Small intestine (tissue), 7 donors: ENCODE measurements around the gene LRATD1. TPM values are rescaled to one million over a fixed set of nuclear protein-coding genes. Genes with fewer than 3 reads are reported as not detected.

Source experiments
- DNase-seq, 2 donors: peaks; one replicate each; pipeline versions ENCODE4 v3.0.0 to v3.0.0-alpha.2; 2013
- FAIRE-seq: peaks from 2 replicates; lab custom pipeline; 2012; peaks lifted over from hg19 to GRCh38; lab: Jason Lieb, UNC
- H3K27ac ChIP-seq, 3 donors: one replicate each; pipeline ENCODE4 v1.5.1; 2013; ENCODE audit warnings: low read length in 2 of 3, mild to moderate bottlenecking in 2 of 3, control low read depth in 1 of 3, inconsistent platforms in 1 of 3, low read depth in 1 of 3, moderate library complexity in 1 of 3
- H3K27me3 ChIP-seq, 3 donors: one replicate each; pipeline ENCODE4 v1.6.1; 2013; ENCODE audit warnings: low read length in 3 of 3, inconsistent platforms in 1 of 3; ENCODE audit not compliant: control insufficient read depth in 3 of 3, insufficient read depth in 3 of 3
- H3K36me3 ChIP-seq, 3 donors: one replicate each; pipeline ENCODE4 v1.6.1; 2013; ENCODE audit warnings: low read length in 3 of 3, inconsistent platforms in 1 of 3, low read depth in 1 of 3, mild to moderate bottlenecking in 1 of 3, moderate library complexity in 1 of 3; ENCODE audit not compliant: control insufficient read depth in 3 of 3, insufficient read depth in 2 of 3
- H3K4me1 ChIP-seq, 3 donors: one replicate each; pipeline ENCODE4 v1.6.1; 2013; ENCODE audit warnings: low read length in 2 of 3, inconsistent platforms in 1 of 3, low read depth in 1 of 3, mild to moderate bottlenecking in 1 of 3, moderate library complexity in 1 of 3; ENCODE audit not compliant: control insufficient read depth in 3 of 3, insufficient read depth in 2 of 3
- H3K4me3 ChIP-seq, 3 donors: one replicate each; pipeline ENCODE4 v1.5.1; 2013; ENCODE audit warnings: low read length in 3 of 3, control low read depth in 1 of 3, inconsistent platforms in 1 of 3, low read depth in 1 of 3, mild to moderate bottlenecking in 1 of 3, moderate library complexity in 1 of 3
- H3K9me3 ChIP-seq, 2 donors: one replicate each; pipeline ENCODE4 v1.6.1; 2013; ENCODE audit warnings: low read depth in 1 of 2, low read length in 1 of 2; ENCODE audit not compliant: control insufficient read depth in 2 of 2, insufficient read depth in 1 of 2
- WGBS, 3 donors: extraction: QIAGEN DNeasy Blood & Tissue Kit; methylation state at CpG; one replicate each; pipeline ENCODE4 v1.1.7; 2013; 5-methylcytosine and 5-hydroxymethylcytosine counted together
- polyA plus RNA-seq, 4 donors: library from polyadenylated mRNA; stranded (reverse) in 3 of 4; unstranded in 1 of 4; fragments of 200-250 nt in 3 of 4; fragments of 120-200 nt in 1 of 4; gene quantifications; one replicate each; pipeline versions ENCODE4 v1.2.1 to v1.2.3, GENCODE V29; 2013
- donor health status: healthy with polysubstance abuse.
- donor health status: control.
- donor health status: control.
- donor health status: Bipolar disorder and iron deficiency.
- donor health status: healthy.

Gene LRATD1
- polyA plus RNA-seq, 4 donors = 24.6 to 95.0 (median 37.2) TPM

DNA sequence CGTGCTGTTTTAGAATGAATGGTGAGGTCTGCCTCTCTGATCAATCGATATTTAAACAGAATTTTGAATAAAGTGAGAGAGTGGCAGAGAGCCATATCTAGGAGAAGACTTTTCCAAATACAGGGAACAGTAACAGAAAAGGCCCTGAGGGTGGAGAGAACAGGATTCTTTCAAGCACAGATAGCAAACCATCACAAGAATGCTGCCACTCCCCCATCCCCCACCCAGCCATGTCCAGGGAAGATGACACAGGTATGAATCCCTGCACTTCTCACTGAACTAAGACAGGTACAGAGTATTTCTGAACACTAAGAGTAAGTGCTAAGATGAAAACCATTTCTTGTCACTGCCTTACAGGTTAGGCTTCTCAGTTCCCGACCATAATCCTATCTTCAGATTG, 23.6 kb downstream of the LRATD1 start:
- no peak for DNase-seq

DNA sequence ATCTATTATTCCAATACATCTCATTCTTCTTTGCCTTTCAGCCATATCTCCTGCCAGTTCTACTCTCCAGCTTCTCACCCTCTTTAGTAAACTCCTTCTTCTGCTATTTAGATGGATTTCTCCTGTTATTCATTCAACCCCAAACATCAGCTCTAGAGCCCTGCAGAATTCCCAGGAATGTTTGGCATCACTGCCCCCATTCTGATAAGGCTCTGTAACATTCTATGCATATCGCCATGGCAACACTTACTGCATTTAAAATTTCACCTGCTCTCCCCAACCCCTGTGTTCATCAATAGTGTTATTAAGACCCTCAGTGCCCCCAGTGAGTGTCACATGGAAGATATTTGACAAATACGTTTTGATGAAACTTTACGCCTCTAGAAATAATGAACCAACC, 28.6 kb downstream of the LRATD1 start:
- peaks cover 0 to 3% (median 0%) of the 10 kb centered on the region in 3 donors for H3K36me3 ChIP-seq
- H3K4me1 ChIP-seq = no peaks in the 10 kb centered on the region
- no peaks in the 10 kb centered on the region for H3K27me3 ChIP-seq
- no peak overlapping the region for H3K4me3 ChIP-seq
- DNase-seq (no peak), FAIRE-seq (no peak)
- H3K9me3 ChIP-seq = no peaks in the 10 kb centered on the region
- no peak overlapping the region for H3K27ac ChIP-seq
- 75 to 92% (median 91%) methylated on average over 3 of the region's 3 CpGs for WGBS, 3 donors

More for the DNA sequence above, 23.6 kb downstream of the LRATD1 start:
- FAIRE-seq = no peak
- Histone ChIP-seq H3K27ac (no peak overlapping the region), H3K4me3 (no peak overlapping the region), H3K4me1 (no peaks in the 10 kb centered on the region), H3K27me3 (no peaks in the 10 kb centered on the region), H3K9me3 (no peaks in the 10 kb centered on the region), H3K36me3 (peaks cover 0 to 3% (median 2%) of the 10 kb centered on the region in 3 donors)
- WGBS, 3 donors = 81 to 91% (median 87%) methylated on average over 3 of the region's 3 CpGs

DNA sequence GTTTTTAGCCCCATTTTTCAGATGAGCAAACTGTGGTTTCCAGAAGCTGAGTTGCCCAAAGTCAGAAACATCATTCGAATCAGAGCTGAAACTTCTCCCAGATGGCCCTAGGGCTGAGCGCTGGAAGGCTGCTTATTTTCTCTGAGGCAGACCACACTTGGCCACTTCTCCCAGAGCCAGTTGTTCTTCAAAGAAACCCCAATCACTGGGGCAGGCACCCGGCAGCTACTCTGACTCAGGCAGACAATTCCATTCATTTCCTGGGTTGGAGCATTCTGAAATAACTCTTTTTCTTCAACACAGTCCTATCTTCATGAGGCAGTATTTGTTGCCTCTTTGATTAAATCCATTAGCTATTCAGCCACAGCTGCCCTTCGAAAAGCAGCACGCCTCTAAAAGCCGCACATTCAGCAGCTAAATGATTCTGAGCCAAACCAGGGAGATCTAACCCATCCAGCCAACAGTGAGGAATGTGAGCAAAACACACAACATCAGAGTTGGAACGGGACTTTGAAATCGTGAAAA, 40.9 kb downstream of the LRATD1 start:
- WGBS, 3 donors = 68 to 85% (median 81%) methylated on average over 8 of the region's 8 CpGs
- Histone ChIP-seq H3K4me3 (no peak overlapping the region), H3K9me3 (no peaks in the 10 kb centered on the region), H3K27ac (no peak overlapping the region), H3K4me1 (no peaks in the 10 kb centered on the region), H3K36me3 (no peaks in the 10 kb centered on the region), H3K27me3 (no peaks in the 10 kb centered on the region)
- DNase-seq = no peak
- no peak for FAIRE-seq

DNA sequence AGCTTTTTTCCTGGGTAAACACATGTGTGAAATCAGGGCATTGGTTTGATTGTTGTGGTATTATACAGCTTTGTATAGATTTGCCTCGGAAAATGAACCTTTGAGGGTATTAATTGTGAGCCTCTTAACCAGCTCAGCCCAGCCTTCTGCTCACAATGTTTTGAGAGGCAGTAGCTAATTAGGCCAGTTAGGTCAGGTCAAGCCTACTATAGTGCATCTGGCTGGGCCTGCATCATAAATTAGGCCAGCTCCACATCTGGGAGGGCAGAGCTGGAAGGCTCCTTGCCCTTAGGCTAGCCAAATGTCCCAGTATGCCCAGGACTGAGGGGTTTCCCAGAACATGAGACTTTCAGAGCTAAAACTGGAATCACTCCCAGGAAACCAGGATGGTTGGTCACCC, 43.0 kb downstream of the LRATD1 start:
- DNase-seq (no peak), FAIRE-seq (no peak)
- Histone ChIP-seq H3K27ac (no peak overlapping the region), H3K9me3 (no peaks in the 10 kb centered on the region), H3K36me3 (no peaks in the 10 kb centered on the region), H3K4me3 (no peak overlapping the region), H3K27me3 (no peaks in the 10 kb centered on the region), H3K4me1 (no peaks in the 10 kb centered on the region)
- 46 to 65% (median 62%) methylated on average over 1 of the region's 1 CpG for WGBS, 3 donors

- H3K36me3 ChIP-seq = no peaks in the 10 kb centered on the region
- no peaks in the 10 kb centered on the region for H3K9me3 ChIP-seq
- FAIRE-seq (no peak), DNase-seq (no peak)
- no peak overlapping the region for H3K4me3 ChIP-seq
- no peak overlapping the region for H3K27ac ChIP-seq
- H3K27me3 ChIP-seq = no peaks in the 10 kb centered on the region
- H3K4me1 ChIP-seq = no peaks in the 10 kb centered on the region
Observed at GRCh38 chr2:14676371-14676770, 43.9 kb downstream of the LRATD1 start.

DNA sequence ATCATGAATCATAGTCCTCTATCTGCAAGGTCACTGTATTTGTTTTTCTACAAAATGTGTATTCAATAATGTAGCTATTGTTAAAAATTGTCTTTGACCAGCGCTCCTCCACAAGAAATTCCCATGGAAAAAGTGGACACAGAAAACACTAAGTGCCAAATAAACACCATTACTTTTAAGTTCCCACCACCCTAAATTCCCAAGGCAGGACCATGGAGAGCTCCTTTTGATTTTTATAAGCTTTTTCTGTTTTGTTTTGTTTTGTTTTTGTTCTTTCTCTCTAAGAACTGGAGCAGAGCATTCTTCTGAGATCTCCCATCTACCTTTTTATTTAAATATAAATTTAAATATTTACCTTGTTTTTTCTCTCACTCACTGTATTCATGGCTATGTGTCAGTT, 44.5 kb downstream of the LRATD1 start:
- Histone ChIP-seq H3K4me1 (no peaks in the 10 kb centered on the region), H3K27ac (no peak overlapping the region), H3K4me3 (no peak overlapping the region), H3K27me3 (no peaks in the 10 kb centered on the region), H3K9me3 (no peaks in the 10 kb centered on the region), H3K36me3 (no peaks in the 10 kb centered on the region)
- peak in 1 of 2 donors; percentile 6 for DNase-seq
- no peak for FAIRE-seq
- WGBS, 3 donors = 67 to 78% (median 71%) methylated on average over 1 of the region's 1 CpG

GRCh38 chr2:14678761-14679160, 46.2 kb downstream of the LRATD1 start:
- no peak for DNase-seq
- WGBS, 3 donors = 51 to 83% (median 81%) methylated on average over 1 of the region's 1 CpG
- Histone ChIP-seq H3K9me3 (no peaks in the 10 kb centered on the region), H3K36me3 (no peaks in the 10 kb centered on the region), H3K27me3 (no peaks in the 10 kb centered on the region), H3K27ac (no peak overlapping the region), H3K4me3 (no peak overlapping the region), H3K4me1 (no peaks in the 10 kb centered on the region)
- no peak for FAIRE-seq

DNA sequence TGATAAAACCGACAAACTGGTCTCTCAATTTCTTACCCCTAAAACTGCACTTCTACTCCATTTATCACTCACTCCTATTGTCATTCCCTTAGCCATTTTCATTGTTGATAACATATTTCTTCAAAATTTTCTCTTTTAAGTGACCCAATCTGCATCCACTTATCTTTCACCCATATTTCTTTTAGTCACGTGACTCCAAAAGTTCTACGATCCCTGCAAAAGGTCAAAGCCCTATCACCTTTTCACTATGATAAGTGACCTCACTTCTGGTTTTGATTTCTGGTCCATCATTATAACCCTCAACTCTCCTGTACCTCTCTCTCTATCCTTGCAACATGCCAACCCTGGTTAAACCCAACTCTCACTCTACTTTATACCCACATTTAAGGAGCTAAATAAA, 49.1 kb downstream of the LRATD1 start:
- Histone ChIP-seq H3K27ac (no peak overlapping the region), H3K4me1 (no peaks in the 10 kb centered on the region), H3K4me3 (no peak overlapping the region), H3K27me3 (no peaks in the 10 kb centered on the region), H3K9me3 (no peaks in the 10 kb centered on the region), H3K36me3 (no peaks in the 10 kb centered on the region)
- DNase-seq = no peak
- FAIRE-seq = no peak
- WGBS, 3 donors = 83 to 86% (median 85%) methylated on average over 3 of the region's 3 CpGs
